ENCODE measurements around the gene AGPAT4.

The AGPAT4 gene

GRCh38 chr6:161105408-161105807 lies 168.5 kb downstream of the AGPAT4 start:
- no peak for DNase-seq

DNA sequence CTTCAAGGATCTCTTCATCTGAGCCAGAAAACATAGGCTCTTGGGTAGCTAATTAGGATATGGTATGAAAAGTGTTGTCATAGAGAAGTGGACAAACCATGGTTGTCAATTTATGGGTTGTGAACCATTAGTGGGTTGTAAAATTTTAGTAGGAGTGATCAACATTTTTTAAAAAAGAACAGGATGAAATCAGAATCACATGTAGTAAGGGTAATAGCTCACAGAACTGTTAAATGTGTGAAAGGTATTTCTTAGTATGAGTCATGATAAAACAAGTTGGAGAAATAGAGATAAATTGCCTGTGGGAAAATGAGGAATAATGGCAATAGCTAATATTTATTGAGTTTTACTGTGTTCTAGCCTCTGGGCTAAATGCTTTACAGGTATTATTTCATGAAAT lies 168.9 kb downstream of the AGPAT4 start:
- DNase-seq, result no peak

GRCh38 chr6:161103475-161103874 lies 170.4 kb downstream of the AGPAT4 start:
- DNase-seq, result no peak

GRCh38 chr6:161101517-161101916 lies 172.3 kb downstream of the AGPAT4 start:
- DNase-seq, result no peak

GRCh38 chr6:161100072-161100471 lies 173.8 kb downstream of the AGPAT4 start:
- no peak for DNase-seq

GRCh38 chr6:161095916-161096315 lies 177.9 kb downstream of the AGPAT4 start:
- DNase-seq, result no peak

- DNase-seq, result no peak
Observed at GRCh38 chr6:161094955-161095354, 178.9 kb downstream of the AGPAT4 start.

GRCh38 chr6:161091972-161092701 lies 181.7 kb downstream of the AGPAT4 start:
- no peak for DNase-seq

DNA sequence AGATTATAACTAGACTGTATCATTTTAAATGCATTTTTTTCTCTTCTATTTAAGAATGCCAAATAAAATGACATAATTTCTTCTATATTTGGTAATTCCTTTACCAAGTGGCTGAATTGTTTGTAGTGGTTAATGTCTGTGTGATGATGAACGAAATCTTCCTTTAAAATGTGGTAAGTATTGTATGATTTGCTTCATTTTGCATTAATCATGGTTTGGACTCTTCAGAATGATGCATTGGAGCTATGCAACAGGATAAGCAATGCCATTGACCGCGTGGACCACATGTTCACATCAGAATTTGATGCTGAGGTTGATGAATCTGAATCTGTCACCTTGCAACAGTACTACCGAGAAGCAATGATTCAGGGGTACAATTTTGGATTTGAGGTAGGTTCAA lies 182.7 kb downstream of the AGPAT4 start:
- no peak for DNase-seq

DNA sequence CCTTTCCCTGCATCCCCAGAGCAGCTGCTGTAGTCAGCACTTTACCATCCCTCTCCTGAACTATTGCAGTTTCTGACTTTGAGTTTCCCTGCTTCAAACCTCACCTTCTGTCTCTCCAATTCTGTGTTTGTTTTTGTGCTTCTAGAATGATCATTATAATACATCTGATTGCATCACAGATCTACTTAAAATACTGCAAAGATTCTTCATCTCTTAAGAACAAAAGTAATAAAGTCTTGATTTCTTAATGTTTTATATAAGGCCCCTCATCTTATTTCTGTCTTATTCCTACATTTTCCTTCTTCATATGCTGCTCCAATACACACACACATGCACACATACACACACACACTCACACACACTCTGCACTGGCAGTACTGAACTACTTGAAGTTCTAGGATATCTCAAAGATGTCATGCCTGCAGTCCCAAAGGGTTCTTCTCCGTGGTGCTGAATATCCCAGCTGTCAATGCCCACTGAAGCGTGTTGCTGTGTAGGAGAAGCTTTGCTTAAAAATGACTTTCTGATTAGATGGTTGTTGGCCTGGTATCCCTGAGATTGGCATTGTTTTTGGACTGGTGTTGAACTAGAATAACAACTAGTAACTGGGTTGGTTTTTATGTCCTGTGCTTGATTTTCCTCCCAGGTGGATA lies 185.1 kb downstream of the AGPAT4 start:
- no peak for DNase-seq

DNA sequence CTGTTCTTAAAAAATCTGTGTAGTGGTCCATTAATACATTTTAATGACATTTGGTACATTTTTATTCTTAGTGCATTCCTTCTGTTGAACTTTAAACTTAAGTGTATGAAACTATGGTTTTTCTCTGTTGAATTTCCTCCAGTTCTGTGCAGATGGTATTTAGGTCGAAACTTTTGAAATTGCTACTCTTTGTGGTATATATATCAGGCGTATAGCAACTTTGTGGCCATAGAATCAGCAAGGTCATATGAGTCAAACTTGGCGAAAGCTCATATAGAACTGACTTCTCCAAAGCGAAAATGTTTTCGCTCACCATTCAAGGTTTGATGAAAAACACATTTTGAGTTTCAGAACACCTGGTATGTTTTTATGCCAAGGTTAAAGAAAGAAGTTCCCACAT lies 188.6 kb downstream of the AGPAT4 start:
- no peak for DNase-seq

DNA sequence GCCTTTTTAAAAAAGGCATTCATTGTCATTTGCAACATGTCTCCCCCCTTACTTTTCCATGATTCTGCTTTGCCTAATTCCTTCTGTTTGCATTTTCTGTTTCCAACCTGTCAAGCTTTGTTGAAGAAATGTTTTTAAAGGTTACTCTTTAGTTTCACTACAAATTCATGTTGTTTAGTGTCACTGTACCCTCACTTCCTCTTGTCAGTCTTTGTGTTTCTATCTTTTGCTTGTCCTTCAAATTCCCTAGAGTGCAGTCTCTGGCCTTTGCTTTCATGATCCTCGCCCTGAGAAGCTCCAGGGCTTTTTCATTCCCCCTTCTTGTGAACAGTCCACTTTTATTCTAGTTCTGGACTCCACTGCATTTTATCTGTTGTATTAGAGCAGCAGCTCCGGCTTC lies 191.6 kb downstream of the AGPAT4 start:
- no peak for DNase-seq

DNA sequence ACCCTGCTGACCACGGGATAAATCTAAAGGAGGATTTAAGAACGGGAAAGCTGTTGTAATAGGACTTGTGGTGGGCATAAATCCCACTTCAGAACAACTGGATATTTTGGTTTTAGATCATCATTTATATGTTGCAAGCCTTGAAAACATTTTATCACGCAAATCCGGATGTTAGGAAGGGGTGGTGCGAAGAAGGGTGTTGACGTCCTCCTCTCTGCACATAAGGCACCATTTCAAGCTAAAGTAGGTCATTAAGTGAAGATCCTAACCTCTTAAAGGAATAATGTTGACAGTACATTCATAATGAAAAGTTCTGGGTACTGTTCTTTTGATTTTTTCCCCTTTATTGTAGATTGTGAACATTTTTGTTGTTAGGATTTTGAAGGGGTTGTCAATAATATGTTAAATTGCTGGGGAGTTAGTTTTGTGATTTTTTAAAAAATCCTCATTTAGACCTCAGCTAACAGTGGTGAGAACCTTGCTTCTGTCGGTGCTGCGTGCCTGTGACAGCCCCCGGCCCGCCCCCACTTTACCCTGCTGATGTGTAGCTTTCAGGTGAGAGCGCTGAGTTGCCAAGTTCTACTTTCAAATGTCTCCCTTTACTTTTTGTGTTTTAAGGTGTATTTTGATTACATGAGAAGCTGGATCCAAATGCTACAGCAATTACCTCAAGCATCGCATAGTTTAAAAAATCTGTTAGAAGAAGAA lies 193.4 kb downstream of the AGPAT4 start:
- DNase-seq, result no peak

Data from NCI-H2081 treated with DMSO at 0.1 percent for 48 hours (cell line).